ENCODE results near the gene DCST2. TPM values are rescaled to one million over a fixed set of nuclear protein-coding genes. Genes with fewer than 3 reads are reported as not detected.

DCST2 gene
- total and polyA plus RNA-seq, 10 of the 15 experiments (the other 5 are each of a cell fraction or from before 2014, with no cell fraction given): 0.33 to 0.41 (median 0.36) TPM; not detected in 7

- TF ChIP-seq ZBED1 (IDR thresholded peaks at IDR 0.05; ENCODE audit: borderline replicate concordance): no peak
- TF ChIP-seq EZH2 (IDR thresholded peaks at IDR 0.05; ENCODE audit: borderline replicate concordance, control insufficient read depth, low read depth, low read length): no peak
- TF ChIP-seq TBL1XR1 (IDR thresholded peaks at IDR 0.05; ENCODE audit: low read depth, low read length): no peak
- TF ChIP-seq SRF (IDR thresholded peaks at IDR 0.05; ENCODE audit: low read depth in 2 of 2, low read length in 2 of 2): no peak
- no peak for TF ChIP-seq CEBPB (IDR thresholded peaks at IDR 0.05; ENCODE audit: borderline replicate concordance in 1 of 2, low read depth in 2 of 2, low read length in 2 of 2)
- peak; percentile 85 for TF ChIP-seq POLR2A (IDR thresholded peaks at IDR 0.05; ENCODE audit: low read depth, low read length)
- TF ChIP-seq CREM (IDR thresholded peaks at IDR 0.05; ENCODE audit: low read depth): peak; percentile 78
- TF ChIP-seq SREBF1 (IDR thresholded peaks at IDR 0.05; ENCODE audit: low read length): no peak; the same call in none of the 2 replicates
- peak; percentile 100 for TF ChIP-seq SIN3A (IDR thresholded peaks at IDR 0.05; ENCODE audit: low read depth, low read length)
- peak; percentile 70 for TF ChIP-seq KLF5 (IDR thresholded peaks at IDR 0.05; ENCODE audit: partially characterized antibody)
- TF ChIP-seq MXI1 (IDR thresholded peaks at IDR 0.05; ENCODE audit: low read depth, low read length): peak; percentile 100
- TF ChIP-seq ZNF622 (IDR thresholded peaks at IDR 0.05): no peak
- TF ChIP-seq MLLT1 (IDR thresholded peaks at IDR 0.05): 0 out of 2 replicates have a peak, but pooled peaks have one; percentile 21
- TF ChIP-seq POLR2AphosphoS2 (IDR thresholded peaks at IDR 0.05; ENCODE audit: low read depth, low read length): peak; percentile 52; the same call in 1 of the 2 replicates
- TF ChIP-seq ATF3 (IDR thresholded peaks at IDR 0.05; ENCODE audit: borderline replicate concordance, extremely low read depth, low read depth, low read length): no peak
- TF ChIP-seq CEBPZ (IDR thresholded peaks at IDR 0.05; ENCODE audit: low read depth, low read length): peak; percentile 86
- peak; percentile 25 for TF ChIP-seq SKIL (IDR thresholded peaks at IDR 0.05; ENCODE audit: low read depth, poor library complexity, severe bottlenecking)
- peak; percentile 21 for TF ChIP-seq SIX5 (IDR thresholded peaks at IDR 0.05; ENCODE audit: low read depth, low read length, severe bottlenecking)
- no peak for TF ChIP-seq ESRRA (IDR thresholded peaks at IDR 0.05; ENCODE audit: low read length)
- TF ChIP-seq DPF2 (IDR thresholded peaks at IDR 0.05): peak; percentile 5; the same call in 1 of the 2 replicates
- no peak for TF ChIP-seq TCF12 (IDR thresholded peaks at IDR 0.05; ENCODE audit: low read depth, low read length)
Measured at GRCh38 chr1:154974102-154974807, 59.3 kb downstream of the DCST2 start, which contains the start of gene CKS1B (continued).
